SK-N-SH treated with all-trans-retinoic acid at 6 μM for 48 hours (cell line): ENCODE data around the gene AKAP6.

ENCODE experiments used
- CREB5 ChIP-seq: fragments of 250-450 bp; sonication (Bioruptor Pico); IDR thresholded peaks from 2 replicates; pipeline ENCODE4 v1.5.1; 2020; ENCODE audit warnings: low read depth, mild to moderate bottlenecking, moderate library complexity
- ESRRG ChIP-seq: fragments of 250-450 bp; sonication (Bioruptor Pico); IDR thresholded peaks from 2 replicates; pipeline ENCODE4 v1.6.1; 2021; ENCODE audit warnings: mild to moderate bottlenecking
- GLIS3 ChIP-seq: fragments of 250-450 bp; sonication (Bioruptor Pico); IDR thresholded peaks from 2 replicates; pipeline ENCODE4 v1.5.0; 2020; ENCODE audit warnings: mild to moderate bottlenecking, moderate library complexity
- ZNF70 ChIP-seq: fragments of 450-650 bp; formaldehyde crosslinking; IDR thresholded peaks from 2 replicates; pipeline ENCODE4 v1.5.0; 2020; ENCODE audit warnings: mild to moderate bottlenecking, moderate library complexity
- ZNF8 ChIP-seq: fragments of 450-650 bp; formaldehyde crosslinking; IDR thresholded peaks from 2 replicates; pipeline ENCODE4 v1.5.0; 2020; ENCODE audit warnings: mild to moderate bottlenecking, moderate library complexity

- TF ChIP-seq ESRRG (no peak), GLIS3 (no peak), CREB5 (CRISPR knock-in tag) (no peak), ZNF70 (CRISPR knock-in tag) (no peak), ZNF8 (CRISPR knock-in tag) (no peak)
These were observed 368.6 kb downstream of the AKAP6 start for GRCh38 chr14:32697704-32698103.
